BLaER1 (cell line): ENCODE measurements around the gene LRRTM4.
A peak's percentile ranks its signal among the peaks of the same experiment; 100 is the strongest.

Experiments
- H3K27ac ChIP-seq: shearing (Covaris generic); formaldehyde crosslinking; 2 replicates; pipeline ENCODE4 v1.8.1; 2022
- H3K27me3 ChIP-seq: shearing (Covaris generic); formaldehyde crosslinking; 2 replicates; pipeline ENCODE4 v1.8.1; 2022
- H3K36me3 ChIP-seq: shearing (Covaris generic); formaldehyde crosslinking; 2 replicates; pipeline ENCODE4 v1.8.1; 2022
- H3K4me1 ChIP-seq: shearing (Covaris generic); formaldehyde crosslinking; 2 replicates; pipeline ENCODE4 v1.8.1; 2022
- H3K4me2 ChIP-seq: shearing (Covaris generic); formaldehyde crosslinking; 2 replicates; pipeline ENCODE4 v1.8.1; 2022
- H3K4me3 ChIP-seq: shearing (Covaris generic); formaldehyde crosslinking; 2 replicates; pipeline ENCODE4 v1.8.1; 2022
- H3K9ac ChIP-seq: shearing (Covaris generic); formaldehyde crosslinking; 2 replicates; pipeline ENCODE4 v1.8.1; 2022
- H3K9me3 ChIP-seq: shearing (Covaris generic); formaldehyde crosslinking; 2 replicates; pipeline ENCODE4 v1.8.1; 2022
- H4K20me1 ChIP-seq: shearing (Covaris generic); formaldehyde crosslinking; 2 replicates; pipeline ENCODE4 v1.8.1; 2022
- Cebpa-rat ChIP-seq: shearing (Covaris generic); IDR thresholded peaks from 2 replicates; pipeline ENCODE4 v1.8.1; 2022

Gene LRRTM4

DNA sequence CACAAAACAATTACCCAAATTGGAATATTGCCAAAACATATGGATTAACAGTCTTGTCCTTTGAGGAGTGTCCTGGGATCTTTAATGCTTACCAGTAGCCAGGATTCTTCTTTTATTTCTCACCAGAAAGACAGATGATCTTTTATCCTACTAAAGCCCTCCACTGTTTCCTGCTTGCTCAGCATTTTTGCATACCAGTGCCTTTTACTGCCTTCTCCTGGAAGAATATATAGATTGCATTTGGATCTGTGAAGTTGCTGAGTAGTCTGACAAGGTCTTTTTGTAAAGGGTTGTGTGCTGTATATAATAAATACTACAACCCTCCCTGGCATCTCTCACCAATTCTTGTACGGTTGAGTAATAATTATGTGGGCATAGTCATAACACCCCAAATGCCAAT, 652.2 kb downstream of the LRRTM4 start:
- TF ChIP-seq Cebpa-rat = no peak
- no peak overlapping the region for H3K9ac ChIP-seq
- H3K27me3 ChIP-seq = no peaks in the 10 kb centered on the region
- H3K9me3 ChIP-seq = no peaks in the 10 kb centered on the region
- H3K4me2 ChIP-seq = no peak overlapping the region
- no peak overlapping the region for H3K4me3 ChIP-seq
- H3K36me3 ChIP-seq = no peaks in the 10 kb centered on the region
- H3K4me1 ChIP-seq = peaks cover 14% of the 10 kb centered on the region
- no peaks in the 10 kb centered on the region for H4K20me1 ChIP-seq
- no peak overlapping the region for H3K27ac ChIP-seq

DNA sequence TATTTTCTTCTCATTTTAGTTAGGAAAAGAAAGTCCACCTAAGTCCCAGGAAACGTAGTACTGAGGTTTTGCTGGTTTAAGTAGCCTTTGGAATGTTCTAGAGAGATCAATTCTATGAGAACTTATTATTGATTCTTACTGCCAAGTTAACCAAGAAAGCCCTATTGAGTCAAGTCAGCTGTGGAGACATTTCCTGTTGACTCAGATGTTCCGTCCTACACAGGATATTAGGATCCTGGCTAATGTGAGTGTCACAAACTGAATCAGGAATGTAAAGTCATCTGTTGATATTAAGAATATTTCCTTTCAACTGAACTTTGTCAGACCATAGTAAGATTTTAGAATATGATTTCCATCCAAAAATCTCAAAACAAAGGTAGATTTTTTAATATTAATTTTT, 654.3 kb downstream of the LRRTM4 start:
- H3K36me3 ChIP-seq = no peaks in the 10 kb centered on the region
- H3K4me3 ChIP-seq = no peak overlapping the region
- H3K9me3 ChIP-seq = no peaks in the 10 kb centered on the region
- no peak overlapping the region for H3K27ac ChIP-seq
- H3K4me1 ChIP-seq = peaks cover 14% of the 10 kb centered on the region
- H4K20me1 ChIP-seq = no peaks in the 10 kb centered on the region
- H3K27me3 ChIP-seq = no peaks in the 10 kb centered on the region
- peak overlapping the region; percentile 23 for H3K4me2 ChIP-seq
- no peak overlapping the region for H3K9ac ChIP-seq
- TF ChIP-seq Cebpa-rat = no peak

DNA sequence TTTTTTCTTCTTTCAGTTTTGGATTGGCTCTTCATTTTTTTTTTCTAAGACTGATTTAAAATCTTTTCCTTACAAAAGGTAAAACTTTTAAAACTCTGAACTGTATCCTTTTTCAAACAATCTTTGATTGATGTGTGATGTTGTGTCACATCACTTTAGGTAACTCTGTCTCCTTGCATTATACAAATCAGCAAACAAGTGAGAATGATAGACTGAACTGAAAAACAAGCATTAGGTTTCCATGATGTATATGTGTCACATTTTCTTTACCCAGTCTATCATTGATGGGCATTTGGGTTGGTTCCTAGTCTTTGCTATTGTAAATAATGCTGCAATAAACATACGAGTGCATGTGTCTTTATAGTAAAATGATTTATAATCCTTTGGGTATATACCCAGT, 655.7 kb downstream of the LRRTM4 start:
- Histone ChIP-seq H3K9ac (no peak overlapping the region), H3K27ac (no peak overlapping the region), H4K20me1 (no peaks in the 10 kb centered on the region), H3K36me3 (no peaks in the 10 kb centered on the region), H3K4me3 (no peak overlapping the region), H3K4me1 (peaks cover 26% of the 10 kb centered on the region), H3K9me3 (no peaks in the 10 kb centered on the region), H3K27me3 (no peaks in the 10 kb centered on the region), H3K4me2 (no peak overlapping the region)
- no peak for TF ChIP-seq Cebpa-rat

DNA sequence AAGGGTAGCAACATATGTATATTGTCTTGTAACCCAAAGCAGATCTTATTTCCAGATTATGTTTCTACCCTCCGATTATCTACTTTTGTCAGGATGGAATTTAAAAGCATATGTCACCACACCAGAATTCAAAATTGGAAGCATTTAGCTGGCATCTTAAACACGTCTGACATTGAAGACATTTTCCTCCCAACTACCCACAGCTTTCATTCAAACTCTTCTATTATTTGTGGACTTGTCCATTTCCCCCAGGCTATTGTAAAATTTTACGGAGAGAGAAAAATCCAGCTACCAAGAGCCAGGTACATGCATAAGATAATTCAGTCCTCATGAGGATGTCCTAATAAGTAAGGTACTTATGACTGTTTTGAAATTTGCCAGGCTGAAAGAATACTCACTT, 659.3 kb downstream of the LRRTM4 start:
- no peaks in the 10 kb centered on the region for H4K20me1 ChIP-seq
- no peak overlapping the region for H3K4me2 ChIP-seq
- H3K36me3 ChIP-seq = no peaks in the 10 kb centered on the region
- no peak overlapping the region for H3K4me3 ChIP-seq
- peaks cover 24% of the 10 kb centered on the region for H3K4me1 ChIP-seq
- H3K27me3 ChIP-seq = no peaks in the 10 kb centered on the region
- no peaks in the 10 kb centered on the region for H3K9me3 ChIP-seq
- H3K9ac ChIP-seq = no peak overlapping the region
- TF ChIP-seq Cebpa-rat = no peak
- H3K27ac ChIP-seq = no peak overlapping the region

DNA sequence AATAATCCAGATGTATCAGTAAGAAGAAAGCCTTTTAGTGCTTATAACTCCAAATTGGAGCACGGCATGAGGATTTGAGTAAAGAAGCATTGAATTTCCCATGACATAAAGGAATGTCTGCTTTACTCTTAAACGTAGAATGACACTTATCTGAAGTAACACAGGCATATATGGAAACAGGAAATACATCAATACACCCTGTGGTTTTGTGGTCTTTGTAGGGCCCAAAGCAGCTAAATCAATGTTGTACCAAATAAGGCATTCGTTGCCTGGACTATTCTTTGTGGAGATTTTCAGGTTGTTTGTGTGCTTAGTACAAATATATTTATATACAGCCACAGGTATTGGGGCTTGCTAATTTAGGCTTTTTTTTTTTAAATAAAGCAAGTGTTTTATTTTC, 660.5 kb downstream of the LRRTM4 start:
- Histone ChIP-seq H3K4me2 (peak overlapping the region; percentile 53), H4K20me1 (no peaks in the 10 kb centered on the region), H3K27me3 (no peaks in the 10 kb centered on the region), H3K36me3 (no peaks in the 10 kb centered on the region), H3K27ac (no peak overlapping the region), H3K9ac (no peak overlapping the region), H3K4me1 (peaks cover 17% of the 10 kb centered on the region), H3K4me3 (no peak overlapping the region), H3K9me3 (no peaks in the 10 kb centered on the region)
- TF ChIP-seq Cebpa-rat = no peak

DNA sequence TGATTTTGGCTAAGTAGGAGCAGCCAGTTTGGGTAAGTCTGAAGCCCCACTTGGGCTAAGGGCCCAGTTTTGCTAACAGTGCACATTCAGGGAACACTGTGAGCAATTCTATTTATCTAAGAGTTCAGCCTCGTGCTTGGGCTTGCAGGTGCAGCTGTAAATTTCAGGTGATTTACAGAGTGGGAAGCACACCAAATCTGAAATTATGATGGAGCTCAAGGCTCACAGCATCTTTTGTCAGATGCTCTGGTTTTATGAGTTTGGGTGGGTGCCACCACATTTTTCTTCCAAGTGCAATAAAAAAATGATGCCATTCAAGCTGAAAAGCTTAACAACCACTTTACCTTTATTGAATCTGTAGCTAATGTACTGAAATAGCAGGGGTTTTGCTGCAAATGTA, 671.2 kb downstream of the LRRTM4 start:
- no peaks in the 10 kb centered on the region for H3K27me3 ChIP-seq
- H3K27ac ChIP-seq = no peak overlapping the region
- no peaks in the 10 kb centered on the region for H3K36me3 ChIP-seq
- H4K20me1 ChIP-seq = no peaks in the 10 kb centered on the region
- no peak overlapping the region for H3K9ac ChIP-seq
- H3K4me3 ChIP-seq = no peak overlapping the region
- no peaks in the 10 kb centered on the region for H3K4me1 ChIP-seq
- no peak overlapping the region for H3K4me2 ChIP-seq
- TF ChIP-seq Cebpa-rat = no peak
- H3K9me3 ChIP-seq = no peaks in the 10 kb centered on the region

DNA sequence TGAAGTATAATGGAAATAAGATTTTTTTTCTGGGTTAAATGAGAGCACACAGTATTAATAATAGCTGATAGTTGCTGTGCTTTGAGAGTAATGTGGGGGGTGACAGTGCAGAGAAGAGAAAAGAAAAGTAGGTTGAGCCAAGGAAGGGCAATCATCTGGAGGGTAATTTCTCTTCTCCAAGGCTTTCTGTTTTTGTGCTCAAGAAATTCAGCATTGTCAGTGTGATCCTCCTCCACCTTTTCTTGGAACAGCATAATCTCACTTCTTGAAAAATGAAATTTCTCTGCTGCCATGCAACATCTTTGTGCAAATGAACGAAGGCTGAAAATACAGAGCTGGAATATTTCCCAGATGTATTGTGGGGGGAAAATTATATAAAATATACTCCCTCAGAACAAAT, 673.1 kb downstream of the LRRTM4 start:
- Histone ChIP-seq H3K27me3 (no peaks in the 10 kb centered on the region), H3K27ac (no peak overlapping the region), H3K36me3 (no peaks in the 10 kb centered on the region), H3K9me3 (no peaks in the 10 kb centered on the region), H3K4me1 (no peaks in the 10 kb centered on the region), H3K4me2 (no peak overlapping the region), H3K4me3 (no peak overlapping the region), H3K9ac (no peak overlapping the region), H4K20me1 (no peaks in the 10 kb centered on the region)
- no peak for TF ChIP-seq Cebpa-rat

DNA sequence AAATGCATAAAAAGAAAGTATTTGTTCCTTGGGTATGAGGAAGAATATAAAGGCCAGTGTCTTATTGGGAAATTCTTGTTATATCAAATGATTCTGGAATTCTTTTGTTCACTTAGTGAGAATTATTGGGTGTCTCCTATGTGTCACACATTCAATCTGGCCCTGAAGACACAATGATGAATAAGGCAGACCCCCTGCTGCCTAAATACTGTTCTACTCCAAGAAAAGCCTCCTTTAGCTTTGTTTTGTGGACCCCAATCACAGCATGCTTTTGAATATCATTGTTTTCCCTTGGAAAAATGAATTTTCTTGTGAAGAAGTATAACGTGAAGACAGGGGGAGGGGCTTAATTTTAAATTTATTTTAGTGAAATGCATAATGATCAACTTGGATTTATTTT, 682.4 kb downstream of the LRRTM4 start:
- Histone ChIP-seq H3K27me3 (no peaks in the 10 kb centered on the region), H3K4me3 (no peak overlapping the region), H3K36me3 (no peaks in the 10 kb centered on the region), H3K4me2 (no peak overlapping the region), H3K9ac (no peak overlapping the region), H3K9me3 (no peaks in the 10 kb centered on the region), H4K20me1 (no peaks in the 10 kb centered on the region), H3K27ac (no peak overlapping the region), H3K4me1 (no peaks in the 10 kb centered on the region)
- TF ChIP-seq Cebpa-rat = no peak

DNA sequence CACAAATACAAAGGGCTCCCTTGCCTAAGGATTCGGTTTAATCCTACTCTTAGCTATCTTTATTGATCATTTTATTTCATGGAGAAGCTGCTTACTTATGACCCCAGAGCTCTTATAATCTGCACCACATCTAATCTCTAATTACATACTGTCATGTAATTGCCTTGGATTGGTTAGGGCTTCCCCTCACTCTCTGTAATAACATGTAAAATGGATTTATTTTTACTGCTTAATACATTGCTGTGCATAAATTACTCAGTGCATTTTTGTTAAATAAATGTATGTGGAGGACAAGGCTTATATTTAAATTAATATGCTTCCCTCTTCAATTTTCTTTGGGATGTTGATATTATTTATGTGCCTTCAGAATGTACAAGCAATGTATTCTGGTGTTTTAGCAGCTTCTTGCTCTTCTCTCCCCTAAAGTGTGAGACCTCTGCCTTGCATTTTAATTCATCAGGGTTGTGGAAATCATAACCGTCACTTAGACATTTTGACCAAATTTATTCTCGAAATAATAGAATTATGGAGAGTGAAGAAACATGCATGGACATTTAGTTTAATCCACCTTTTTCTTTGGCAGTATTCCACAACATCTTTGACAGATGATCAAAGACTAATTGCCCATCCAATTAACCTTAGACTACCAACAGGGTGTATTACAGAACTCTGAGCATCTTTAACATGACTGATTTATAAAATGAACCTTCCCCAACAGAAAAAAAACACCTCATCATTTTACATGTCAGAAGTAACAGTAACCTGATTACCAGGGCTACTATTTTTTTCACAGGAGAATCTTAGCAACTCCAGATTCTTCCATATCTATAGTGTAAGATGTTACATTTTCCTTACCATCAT, 692.6 kb downstream of the LRRTM4 start:
- TF ChIP-seq Cebpa-rat = no peak
- no peaks in the 10 kb centered on the region for H3K4me1 ChIP-seq
- H3K4me3 ChIP-seq = no peak overlapping the region
- no peaks in the 10 kb centered on the region for H3K9me3 ChIP-seq
- H4K20me1 ChIP-seq = no peaks in the 10 kb centered on the region
- no peaks in the 10 kb centered on the region for H3K36me3 ChIP-seq
- no peak overlapping the region for H3K9ac ChIP-seq
- no peak overlapping the region for H3K4me2 ChIP-seq
- no peak overlapping the region for H3K27ac ChIP-seq
- H3K27me3 ChIP-seq = no peaks in the 10 kb centered on the region

DNA sequence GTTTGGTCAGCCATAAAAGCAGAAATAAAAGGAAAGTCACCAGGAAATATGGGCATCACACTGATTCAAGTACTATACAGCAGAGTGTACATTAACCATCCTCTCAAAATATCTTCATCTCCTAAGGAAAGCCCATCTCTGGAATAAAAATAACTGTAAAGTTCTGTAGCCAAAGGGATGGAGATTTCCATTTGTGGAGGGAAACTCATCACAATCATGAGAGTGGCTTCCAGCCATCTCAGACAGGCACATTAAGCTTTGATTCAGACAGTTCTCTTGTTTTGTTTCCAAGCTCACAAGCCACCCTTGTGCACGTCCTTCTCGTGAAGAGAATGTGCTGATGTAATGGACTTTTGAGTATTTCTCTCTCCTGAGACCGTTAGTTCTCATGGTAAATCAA, 695.5 kb downstream of the LRRTM4 start:
- no peak overlapping the region for H3K4me2 ChIP-seq
- no peak overlapping the region for H3K9ac ChIP-seq
- no peak overlapping the region for H3K4me3 ChIP-seq
- H3K36me3 ChIP-seq = no peaks in the 10 kb centered on the region
- H3K9me3 ChIP-seq = no peaks in the 10 kb centered on the region
- H3K27me3 ChIP-seq = no peaks in the 10 kb centered on the region
- H3K27ac ChIP-seq = no peak overlapping the region
- no peak for TF ChIP-seq Cebpa-rat
- no peaks in the 10 kb centered on the region for H4K20me1 ChIP-seq
- no peaks in the 10 kb centered on the region for H3K4me1 ChIP-seq
